Breast epithelium (tissue), 3 donors: Measurements from ENCODE around the gene RYR1.

Experiments
- POLR2A ChIP-seq: fragments of 450-650 bp; IDR thresholded peaks from one replicate; pipeline ENCODE4 v1.6.1; 2016; ENCODE audit warnings: antibody characterized with exemption, mild to moderate bottlenecking, moderate library complexity
- TF ChIP-seq, protein P1 (sequence below), 3 donors: fragments of 450-650 bp; IDR thresholded peaks; one replicate each; pipeline ENCODE4 v1.5.1; 2016 to 2017; ENCODE audit warnings: antibody characterized with exemption in 3 of 3, mild to moderate bottlenecking in 3 of 3, moderate library complexity in 3 of 3

DNA sequence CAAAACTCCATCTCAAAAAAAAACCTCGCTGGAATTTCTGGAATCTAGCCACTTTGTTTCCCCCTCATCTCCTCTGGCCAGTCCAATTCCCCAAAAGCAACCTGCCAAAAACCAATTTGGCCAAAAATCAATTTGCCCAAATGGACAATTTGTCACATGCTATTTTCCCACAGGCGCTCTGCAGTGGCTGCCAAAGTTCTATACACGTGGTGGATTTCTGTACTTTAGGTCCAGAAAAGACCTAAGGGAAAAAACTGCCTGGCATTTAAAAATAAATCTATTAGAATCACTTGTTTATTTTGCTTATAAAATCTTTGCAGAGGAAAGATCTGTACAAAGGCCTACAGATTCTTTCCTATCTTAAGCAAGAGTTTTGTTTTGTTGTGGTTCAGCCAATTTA is 104.9 kb downstream of the RYR1 start:
- TF ChIP-seq, protein P1, sequence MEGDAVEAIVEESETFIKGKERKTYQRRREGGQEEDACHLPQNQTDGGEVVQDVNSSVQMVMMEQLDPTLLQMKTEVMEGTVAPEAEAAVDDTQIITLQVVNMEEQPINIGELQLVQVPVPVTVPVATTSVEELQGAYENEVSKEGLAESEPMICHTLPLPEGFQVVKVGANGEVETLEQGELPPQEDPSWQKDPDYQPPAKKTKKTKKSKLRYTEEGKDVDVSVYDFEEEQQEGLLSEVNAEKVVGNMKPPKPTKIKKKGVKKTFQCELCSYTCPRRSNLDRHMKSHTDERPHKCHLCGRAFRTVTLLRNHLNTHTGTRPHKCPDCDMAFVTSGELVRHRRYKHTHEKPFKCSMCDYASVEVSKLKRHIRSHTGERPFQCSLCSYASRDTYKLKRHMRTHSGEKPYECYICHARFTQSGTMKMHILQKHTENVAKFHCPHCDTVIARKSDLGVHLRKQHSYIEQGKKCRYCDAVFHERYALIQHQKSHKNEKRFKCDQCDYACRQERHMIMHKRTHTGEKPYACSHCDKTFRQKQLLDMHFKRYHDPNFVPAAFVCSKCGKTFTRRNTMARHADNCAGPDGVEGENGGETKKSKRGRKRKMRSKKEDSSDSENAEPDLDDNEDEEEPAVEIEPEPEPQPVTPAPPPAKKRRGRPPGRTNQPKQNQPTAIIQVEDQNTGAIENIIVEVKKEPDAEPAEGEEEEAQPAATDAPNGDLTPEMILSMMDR (IDR thresholded peaks at IDR 0.05), result no peak
- no peak for TF ChIP-seq POLR2A
